Spleen (tissue), 11 donors: Measurements from ENCODE around the gene ACTMAP. TPM values are rescaled to one million over a fixed set of nuclear protein-coding genes. Genes with fewer than 3 reads are reported as not detected.

Source experiments
- DNase-seq: peaks from one replicate; pipeline ENCODE4 v3.0.0-alpha.2; 2020
- H3K27ac ChIP-seq, 8 donors: fragments of 200-600 bp; sonication (generic) in 7 of 8; 1 replicate in 4 of 8; 2 replicates in 4 of 8; pipeline versions ENCODE4 v1.5.0 to v1.8.0; 2016 to 2021; ENCODE audit warnings: inconsistent platforms in 4 of 8, mild to moderate bottlenecking in 4 of 8, moderate library complexity in 1 of 8
- H3K27me3 ChIP-seq, 7 donors: fragments of 200-600 bp; sonication (generic) in 6 of 7; replicated peaks in 1 of 7; 1 replicate in 4 of 7; 2 replicates in 3 of 7; pipeline versions ENCODE4 v1.5.0 to v1.8.0; 2016 to 2021; ENCODE audit warnings: inconsistent platforms in 3 of 7, mild to moderate bottlenecking in 1 of 7
- H3K36me3 ChIP-seq, 6 donors: fragments of 200-600 bp; sonication (generic) in 5 of 6; 1 replicate in 4 of 6; 2 replicates in 2 of 6; pipeline versions ENCODE4 v1.5.0 to v1.8.0; 2016 to 2021; ENCODE audit warnings: inconsistent platforms in 2 of 6
- H3K4me1 ChIP-seq, 6 donors: fragments of 200-600 bp; sonication (generic) in 5 of 6; 1 replicate in 3 of 6; 2 replicates in 3 of 6; pipeline versions ENCODE4 v1.5.0 to v1.8.0; 2016 to 2021; ENCODE audit warnings: inconsistent platforms in 3 of 6
- H3K4me3 ChIP-seq, 8 donors: fragments of 200-600 bp; sonication (generic) in 7 of 8; 1 replicate in 4 of 8; 2 replicates in 4 of 8; pipeline versions ENCODE4 v1.5.0 to v1.8.0; 2016 to 2021; ENCODE audit warnings: inconsistent platforms in 4 of 8, mild to moderate bottlenecking in 4 of 8, moderate library complexity in 2 of 8
- H3K9me3 ChIP-seq, 8 donors: fragments of 200-600 bp; sonication (generic) in 7 of 8; 1 replicate in 4 of 8; 2 replicates in 4 of 8; pipeline versions ENCODE4 v1.5.0 to v1.8.0; 2016 to 2021; ENCODE audit warnings: inconsistent platforms in 4 of 8
- CTCF ChIP-seq, 11 experiments: fragments of 200-600 bp in 7 of 11; fragments of 450-650 bp in 4 of 11; sonication (generic) in 4 of 11; IDR thresholded peaks in 8 of 11; conservative IDR thresholded peaks in 3 of 11; 1 replicate in 7 of 11; 2 replicates in 4 of 11; pipeline versions ENCODE4 v1.4.0 to v1.8.0; 2016 to 2021; ENCODE audit warnings: antibody characterized with exemption in 11 of 11, inconsistent platforms in 4 of 11, mild to moderate bottlenecking in 1 of 11
- POLR2A ChIP-seq, 3 donors: fragments of 450-650 bp; IDR thresholded peaks; one replicate each; pipeline ENCODE4 v1.5.1; 2017; ENCODE audit warnings: antibody characterized with exemption in 3 of 3, mild to moderate bottlenecking in 1 of 3
- POLR2AphosphoS5 ChIP-seq, 3 donors: sonication (generic); formaldehyde crosslinking; IDR thresholded peaks; one replicate each; pipeline ENCODE4 v1.5.1; 2017; ENCODE audit warnings: antibody characterized with exemption in 3 of 3
- WGBS, 5 donors: extraction: QIAGEN DNeasy Blood & Tissue Kit in 3 of 5; methylation state at CpG; one replicate each; pipeline versions ENCODE4 v1.1.5 to v1.1.7; 2013 to 2018; 5-methylcytosine and 5-hydroxymethylcytosine counted together
- intact Hi-C: fragments of 100-400 bp; cut with DNase I; formaldehyde crosslinking; loops from one replicate; pipeline ENCODE4 v1.15.0; 2023; ENCODE audit warnings: low total_unique reads
- polyA plus RNA-seq, 3 donors: library from polyadenylated mRNA; stranded (reverse); fragments of 200-250 nt; gene quantifications; one replicate each; pipeline ENCODE4 v1.2.1, GENCODE V29; 2013
- total RNA-seq, 7 donors: library from RNA; depleted of rRNA in 3 of 7; stranded (reverse); fragments of >200 nt in 3 of 7; fragmentation: NEBNext Ultra II Directional in 4 of 7; extraction: Animal tissue kit (Norgen Biotek cat#: 25700) in 4 of 7; gene quantifications; one replicate each; pipeline versions ENCODE4 v1.1.0 to v1.2.1, GENCODE V29; 2016 to 2021
- donor health status: healthy with polysubstance abuse.
- donor health status: DM: no; HTN: no; CAD: no; lungs with moderate emphysema.
- donor health status: DM: no; HTN: no; CAD: no.
- donor health status: Bipolar disorder and iron deficiency.
- donor health status: healthy.
- donor health status: DM: no; HTN: no; CAD: no.
- donor health status: DM: yes; HTN: yes; CAD: no.

ACTMAP gene
- total and polyA plus RNA-seq, 10 donors: 5.2 to 16.2 (median 8.3) TPM

GRCh38 chr19:40776364-40776763 is 26.1 kb upstream of the ACTMAP start:
- Histone ChIP-seq H3K4me1 (peaks cover 10 to 65% (median 29%) of the 10 kb centered on the region in 6 donors), H3K4me3 (peak overlapping the region in 1 of 8 donors; percentile 82), H3K9me3 (peaks cover 0 to 3% (median 0%) of the 10 kb centered on the region in 8 donors), H3K27me3 (no peaks in the 10 kb centered on the region), H3K27ac (peak overlapping the region in 7 of 8 donors; percentile 94 to 100 (median 99)), H3K36me3 (peaks cover 0 to 27% (median 0%) of the 10 kb centered on the region in 6 donors)
- TF ChIP-seq POLR2A (IDR thresholded peaks at IDR 0.05) (no peak), CTCF (IDR thresholded peaks at IDR 0.05 in 8 of 11, conservative IDR thresholded peaks at IDR 0.05 in 3 of 11) (no peak), POLR2AphosphoS5 (IDR thresholded peaks at IDR 0.05) (no peak)
- 80 to 82% (median 81%) methylated on average over 7 of the region's 7 CpGs for WGBS, 5 donors
- no peak for DNase-seq
- intact Hi-C loops: no loop called here

DNA sequence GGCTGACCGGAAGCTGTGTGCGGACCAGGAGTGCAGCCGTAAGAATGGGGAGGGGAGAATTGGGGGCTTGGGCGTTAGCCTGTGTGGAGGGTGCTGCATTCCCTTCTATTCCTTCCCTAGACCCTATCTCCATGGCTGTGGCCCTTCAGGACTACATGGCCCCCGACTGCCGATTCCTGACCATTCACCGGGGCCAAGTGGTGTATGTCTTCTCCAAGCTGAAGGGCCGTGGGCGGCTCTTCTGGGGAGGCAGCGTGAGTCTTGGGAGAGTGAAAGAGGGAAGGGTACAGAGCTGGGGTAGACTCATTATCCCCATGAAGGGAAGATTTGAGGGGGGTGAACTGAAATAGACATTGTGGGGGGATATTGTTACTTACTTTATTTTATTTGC is 25.4 kb upstream of the ACTMAP start:
- 86 to 96% (median 95%) methylated on average over 10 of the region's 10 CpGs for whole genome bisulfite sequencing, 5 donors
- Histone ChIP-seq H3K27ac (peak overlapping the region in 1 of 8 donors; percentile 100), H3K4me1 (peaks cover 10 to 58% (median 29%) of the 10 kb centered on the region in 6 donors), H3K4me3 (no peak overlapping the region), H3K9me3 (peaks cover 0 to 8% (median 2%) of the 10 kb centered on the region in 8 donors), H3K27me3 (no peaks in the 10 kb centered on the region), H3K36me3 (peaks cover 0 to 30% (median 0%) of the 10 kb centered on the region in 6 donors)
- intact Hi-C loops: no loop called here
- DNase-seq: no peak
- TF ChIP-seq CTCF (IDR thresholded peaks at IDR 0.05 in 8 of 11, conservative IDR thresholded peaks at IDR 0.05 in 3 of 11) (no peak), POLR2A (IDR thresholded peaks at IDR 0.05) (no peak), POLR2AphosphoS5 (IDR thresholded peaks at IDR 0.05) (no peak)

DNA sequence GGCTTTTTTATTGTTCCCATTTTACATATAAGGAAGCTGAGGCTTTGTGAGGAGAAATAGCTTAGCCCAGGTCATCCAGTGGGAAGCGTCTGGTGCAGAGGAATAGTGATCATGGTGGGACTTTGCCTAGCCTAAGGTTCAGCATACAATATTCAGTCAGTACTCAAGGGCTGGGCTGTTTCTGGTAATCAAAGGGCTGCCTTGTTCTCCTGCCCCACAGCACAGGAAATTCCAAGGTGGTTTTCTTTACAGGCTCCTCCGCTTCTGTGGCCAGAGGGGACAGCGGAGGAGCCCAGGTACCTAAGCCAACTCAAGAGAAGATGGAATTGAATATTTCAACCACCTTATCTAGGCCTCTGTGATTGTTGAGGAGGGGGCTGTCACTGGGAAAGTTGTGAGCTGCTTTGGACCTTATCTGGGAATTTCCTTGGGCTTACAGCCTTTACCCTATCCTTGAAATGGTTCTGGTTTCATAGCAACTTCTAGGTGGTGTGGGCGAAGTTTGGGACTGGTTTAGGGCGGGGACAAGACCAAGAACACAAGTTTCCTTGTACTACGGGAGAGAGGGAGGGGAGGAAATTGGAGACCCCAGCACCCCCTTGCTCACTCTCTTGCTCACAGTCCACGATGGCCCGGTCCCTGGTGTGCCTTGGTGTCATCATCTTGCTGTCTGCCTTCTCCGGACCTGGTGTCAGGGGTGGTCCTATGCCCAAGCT is 24.8 kb upstream of the ACTMAP start, which contains the start of gene MIA:
Gene MIA (plus strand): TSS at position 606 of the 716 bp plus-strand sequence. CDS start 22 bp downstream, at position 628.
- WGBS, 5 donors: 85 to 92% (median 89%) methylated on average over 9 of the region's 9 CpGs
- H3K36me3 ChIP-seq: peaks cover 0 to 30% (median 0%) of the 10 kb centered on the region in 6 donors
- H3K9me3 ChIP-seq: peaks cover 0 to 8% (median 2%) of the 10 kb centered on the region in 8 donors
- H3K4me1 ChIP-seq: peaks cover 10 to 53% (median 29%) of the 10 kb centered on the region in 6 donors
- TF ChIP-seq CTCF (IDR thresholded peaks at IDR 0.05 in 8 of 11, conservative IDR thresholded peaks at IDR 0.05 in 3 of 11) (no peak), POLR2A (IDR thresholded peaks at IDR 0.05) (no peak), POLR2AphosphoS5 (IDR thresholded peaks at IDR 0.05) (no peak)
- H3K27me3 ChIP-seq: no peaks in the 10 kb centered on the region
- intact Hi-C loops: no loop called here
- peak within 1 kb of the TSS in 3 of 8 donors; percentile 98 to 100 (median 99) for H3K27ac ChIP-seq
- no peak for DNase-seq
- no peak within 1 kb of the TSS for H3K4me3 ChIP-seq
